NCI-H1105 treated with DMSO at 0.1 percent for 48 hours (cell line): ENCODE data around the gene SCAI.
"Not testable (repeated sequence)": the region's sequence is repeated elsewhere in the genome, so short reads cannot be mapped to it uniquely, and the experiment has no call there.

Experiments used
- DNase-seq: peaks from one replicate; lab custom pipeline; 2025; lab: John Stamatoyannopoulos, UW

Gene SCAI

GRCh38 chr9:125106285-125106893 is 36.9 kb downstream of the SCAI start:
- no peak for DNase-seq

DNA sequence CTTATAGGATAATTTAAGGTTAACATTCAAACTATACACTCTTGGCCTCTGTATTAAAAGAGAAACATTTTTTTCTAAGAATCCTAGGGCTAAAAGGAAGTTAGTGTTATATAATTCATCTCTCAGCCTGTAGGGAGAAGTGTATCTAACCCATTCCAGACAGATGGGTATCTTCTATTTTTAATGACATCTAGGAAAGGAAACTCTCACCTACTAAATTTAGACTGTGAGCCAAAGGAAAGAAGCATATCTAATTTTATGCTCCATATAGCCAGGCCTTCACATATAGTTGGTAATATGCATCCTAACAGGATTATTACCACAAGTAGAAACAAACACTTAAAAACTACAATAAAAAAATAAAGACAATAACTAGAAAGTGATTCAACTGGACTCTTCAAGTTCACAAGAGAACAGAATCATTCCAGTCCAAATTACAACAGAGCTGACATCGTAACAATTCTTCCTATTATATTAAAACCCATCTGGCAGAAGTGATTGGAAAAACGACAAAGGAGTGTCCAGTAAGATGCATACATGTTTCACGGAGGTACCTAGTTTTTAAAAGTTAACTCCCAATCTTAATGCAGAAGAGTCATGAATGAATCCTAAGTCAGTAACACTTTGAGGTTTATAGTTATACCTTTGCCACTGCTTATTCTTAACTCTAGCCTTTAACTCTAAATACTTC is 39.4 kb downstream of the SCAI start:
- no peak for DNase-seq

DNA sequence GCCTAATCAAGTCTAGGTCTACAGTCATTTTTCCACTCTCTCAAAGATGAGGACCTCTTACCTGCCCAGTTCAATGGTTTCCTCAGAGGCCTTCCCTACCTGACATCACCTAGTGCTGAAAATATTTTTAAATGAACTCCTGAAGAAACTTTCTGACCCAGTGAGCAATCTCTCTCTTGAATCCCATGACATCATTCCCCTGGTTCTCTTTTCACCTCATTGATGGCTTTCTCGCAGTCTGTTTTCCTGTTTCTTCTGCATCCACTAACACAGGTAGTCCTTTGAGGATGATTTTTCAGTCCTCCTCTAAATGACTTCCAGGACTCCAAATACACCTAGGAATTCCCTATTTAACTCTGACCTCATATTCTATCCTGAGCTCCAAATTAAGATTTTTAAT is 40.3 kb downstream of the SCAI start:
- no peak for DNase-seq

- DNase-seq: no peak
Measured at GRCh38 chr9:125100822-125101221, 42.5 kb downstream of the SCAI start.

DNA sequence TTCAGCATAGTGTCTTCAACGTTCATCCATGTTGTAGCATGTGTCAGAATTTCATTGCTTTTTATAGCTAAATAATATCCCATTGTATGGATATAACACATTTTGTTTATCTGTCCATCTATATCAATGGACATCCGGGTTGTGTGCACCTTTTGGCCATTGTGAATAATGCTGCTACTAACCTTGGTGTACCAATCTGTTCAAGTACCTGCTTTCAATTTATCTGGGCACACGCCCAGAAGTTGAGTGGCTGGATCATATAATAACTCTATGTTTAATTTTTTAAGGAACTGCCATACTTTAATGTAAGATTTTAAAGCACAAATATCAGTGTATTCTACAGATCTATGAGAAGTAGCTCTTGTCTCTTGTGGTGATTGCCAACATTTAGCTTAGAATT is 43.5 kb downstream of the SCAI start:
- DNase-seq: peak; percentile 68

DNA sequence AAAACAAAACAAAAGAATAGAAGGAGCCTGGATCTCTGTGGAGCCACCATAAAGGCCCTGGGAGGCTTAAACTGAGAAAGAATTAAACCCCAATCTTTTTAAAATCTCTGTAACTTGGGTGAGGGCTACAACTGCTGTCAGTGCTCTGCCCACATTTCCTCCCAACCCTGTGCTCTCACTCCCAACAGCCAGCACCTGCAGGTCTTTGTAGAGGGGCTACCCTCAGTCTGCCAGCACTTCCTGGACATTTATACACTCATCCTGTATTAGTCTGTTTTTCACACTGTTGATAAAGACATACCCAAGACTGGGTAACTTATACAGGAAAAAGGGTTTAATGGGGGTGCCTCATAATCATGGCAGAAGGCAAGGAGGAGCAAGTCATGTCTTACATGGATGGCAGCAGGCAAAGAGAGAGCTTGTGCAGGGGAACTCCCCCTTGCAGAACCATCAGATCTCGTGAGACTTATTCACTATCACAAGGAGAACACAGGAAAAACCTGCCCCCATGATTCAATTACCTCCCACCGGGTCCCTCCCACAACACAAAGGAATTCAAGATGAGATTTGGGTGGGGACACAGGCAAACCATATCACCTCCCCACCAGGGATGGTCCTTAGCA is 47.4 kb downstream of the SCAI start:
- DNase-seq: no peak

DNA sequence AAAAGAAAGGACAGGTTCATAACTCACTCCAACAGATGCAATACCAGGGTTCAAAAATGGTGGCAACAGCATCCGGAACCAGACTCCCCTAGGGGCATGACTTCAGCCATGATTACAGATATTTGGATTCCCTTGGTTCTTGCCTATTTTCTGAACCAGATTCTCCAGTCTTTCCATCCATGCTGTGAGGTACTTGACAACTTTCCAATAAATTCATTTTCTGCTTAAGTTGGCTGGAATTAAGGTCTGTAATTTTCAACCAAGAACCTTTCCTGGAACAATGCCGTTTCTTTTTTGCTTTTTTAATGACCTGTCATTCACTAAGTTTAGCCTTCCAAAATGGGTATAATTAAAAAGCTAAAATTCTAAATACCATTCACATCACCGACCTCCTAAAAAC is 52.2 kb downstream of the SCAI start:
- no peak for DNase-seq

- DNase-seq: no peak
Measured at GRCh38 chr9:125089331-125089730, 54.0 kb downstream of the SCAI start.

GRCh38 chr9:125088752-125089151 is 54.6 kb downstream of the SCAI start:
- no peak for DNase-seq

GRCh38 chr9:125085703-125086477 is 57.4 kb downstream of the SCAI start:
- no peak for DNase-seq

GRCh38 chr9:125082197-125082596 is 61.1 kb downstream of the SCAI start:
- DNase-seq: not testable (repeated sequence)

DNA sequence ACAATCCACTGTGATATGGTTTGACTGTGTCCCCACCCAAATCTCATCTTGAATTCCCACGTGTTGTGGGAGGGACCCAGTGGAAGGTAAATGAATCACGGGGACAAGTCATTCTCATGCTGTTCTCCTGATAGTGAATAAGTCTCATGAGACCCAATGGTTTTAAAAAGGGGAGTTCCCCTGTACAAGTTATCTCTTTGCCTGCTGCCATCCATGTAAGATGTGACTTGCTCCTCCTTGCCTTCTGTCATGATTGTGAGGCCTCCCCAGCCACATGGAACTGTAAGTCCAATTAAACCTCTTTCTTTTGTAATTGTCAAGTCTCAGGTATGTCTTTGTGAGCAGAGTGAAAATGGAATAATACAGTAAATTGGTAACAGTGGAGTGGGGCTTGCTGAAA is 62.5 kb downstream of the SCAI start:
- DNase-seq: not testable (repeated sequence)

GRCh38 chr9:125079931-125080330 is 63.4 kb downstream of the SCAI start:
- no peak for DNase-seq

GRCh38 chr9:125075997-125076396 is 67.3 kb downstream of the SCAI start:
- DNase-seq: no peak

DNA sequence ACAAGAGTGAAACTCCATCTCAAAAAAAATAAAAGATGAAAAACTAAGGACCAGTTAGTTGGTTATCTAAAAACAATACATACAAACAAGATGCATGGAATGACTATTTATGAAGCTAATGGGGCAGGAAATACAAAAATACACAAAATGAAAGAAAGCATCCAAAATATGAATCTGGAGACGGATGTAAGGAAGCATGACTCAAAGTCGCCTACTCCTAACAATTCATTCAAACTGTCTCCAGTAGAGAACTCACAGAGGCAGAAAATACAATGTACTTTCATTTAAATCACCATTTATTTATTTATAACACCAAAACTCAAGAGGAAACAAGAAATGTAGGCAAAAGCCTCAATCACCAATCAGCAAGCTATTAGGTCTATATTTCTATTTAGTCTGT is 68.4 kb downstream of the SCAI start:
- no peak for DNase-seq

- no peak for DNase-seq
Measured at GRCh38 chr9:125066839-125067619, 76.3 kb downstream of the SCAI start.

DNA sequence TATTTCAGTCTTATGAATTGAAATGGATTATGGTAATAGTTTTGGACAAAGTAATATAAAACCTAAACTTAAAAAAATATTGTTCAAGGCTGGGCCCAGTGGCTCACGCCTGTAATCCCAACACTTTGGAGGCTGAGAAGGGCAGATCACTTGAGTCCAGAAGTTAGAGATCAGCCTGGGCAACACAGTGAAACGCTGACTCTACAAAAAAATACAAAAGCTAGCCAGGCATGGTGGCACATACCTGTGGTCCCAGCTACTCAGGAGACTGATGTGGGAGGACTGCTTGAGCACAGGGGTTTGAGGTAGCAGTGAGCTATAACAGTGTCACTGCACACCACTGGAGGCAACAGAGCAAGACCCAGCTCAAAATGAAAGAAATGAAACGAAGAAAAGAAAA is 81.9 kb downstream of the SCAI start:
- no peak for DNase-seq

DNA sequence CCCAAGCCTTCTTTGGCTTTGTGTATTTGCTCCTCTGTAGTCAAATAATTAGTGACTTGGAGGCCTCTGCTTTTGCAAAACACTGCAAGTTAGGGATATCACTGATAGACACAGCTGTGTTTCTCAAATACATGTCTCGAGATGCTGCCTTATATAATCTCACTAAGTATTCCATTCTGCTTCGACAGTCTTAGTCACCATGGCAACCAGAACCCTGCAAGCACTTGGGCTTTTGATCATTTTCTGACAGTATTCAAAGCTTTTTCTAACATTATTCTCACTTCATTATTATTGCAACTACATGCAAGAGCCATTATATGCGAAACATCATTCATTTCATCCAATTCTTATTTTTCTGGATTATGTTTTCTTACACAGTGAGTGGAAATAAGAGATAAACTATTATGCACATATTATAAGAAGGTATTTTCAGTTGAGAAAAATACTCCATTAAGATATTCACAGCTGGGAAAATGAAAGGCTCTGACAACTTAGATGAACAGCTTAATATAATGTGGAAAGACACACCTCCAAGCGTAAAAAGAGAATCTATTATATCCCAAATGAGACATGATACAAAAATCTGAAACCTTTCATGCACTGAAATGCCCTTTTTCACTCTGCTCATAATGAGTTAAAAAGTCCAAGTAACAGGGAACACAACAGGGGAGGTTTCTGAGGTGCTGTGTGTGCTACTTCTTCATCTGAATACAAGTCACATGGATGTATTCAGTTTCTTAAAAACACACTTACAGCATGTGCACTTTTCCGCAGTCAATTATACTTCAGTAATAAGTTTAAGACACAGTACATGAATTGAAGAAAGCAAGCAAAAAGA is 93.9 kb downstream of the SCAI start:
- DNase-seq: no peak

GRCh38 chr9:125043631-125044030 is 99.7 kb downstream of the SCAI start:
- DNase-seq: no peak

GRCh38 chr9:125043148-125043547 is 100.2 kb downstream of the SCAI start:
- no peak for DNase-seq

DNA sequence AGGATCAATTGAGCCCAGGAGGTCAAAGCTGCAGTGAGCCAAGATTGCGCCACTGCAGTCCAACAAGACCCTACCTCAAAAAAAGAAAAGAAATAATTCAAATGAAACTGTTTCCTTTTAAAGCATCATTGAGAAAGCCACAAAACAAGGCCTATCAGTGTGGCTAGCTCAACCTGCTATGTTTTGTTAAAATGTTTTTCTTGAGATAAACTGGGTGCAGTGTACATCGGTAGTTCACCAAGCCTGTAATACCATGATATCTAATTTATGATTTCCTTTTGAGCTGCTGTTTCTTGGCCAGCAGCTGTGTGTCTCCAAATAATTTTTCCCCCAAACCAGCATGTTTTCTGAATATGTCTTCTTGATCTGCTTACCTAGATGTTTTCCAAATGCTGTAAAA is 105.2 kb downstream of the SCAI start:
- no peak for DNase-seq
